MCF 10A (cell line): ENCODE measurements around the gene ARHGAP4. TPM values are rescaled to one million over a fixed set of nuclear protein-coding genes. Genes with fewer than 3 reads are reported as not detected.

ENCODE experiments used
- BruUV-seq: library from RNA; stranded (reverse); fragments of 400-500 nt; replicated peaks from 2 replicates; lab custom pipeline; 2021; lab: Mats Ljungman, UMichigan
- CTCF ChIA-PET: fragments of 300-600 bp; sonication (Branson Sonifier 250); formaldehyde crosslinking; extraction: SDS; loops from one replicate; lab custom pipeline; 2021; ENCODE audit warnings: antibody characterized with exemption, inconsistent platforms; lab: Yijun Ruan, JAX
- POLR2A ChIA-PET: fragments of 300-600, 350-650 bp; sonication (Branson Sonifier 250); formaldehyde crosslinking; extraction: SDS; loops from one replicate; lab custom pipeline; 2020; ENCODE audit warnings: antibody characterized with exemption, inconsistent platforms; lab: Yijun Ruan, JAX
- DNase-seq: peaks from one replicate; pipeline ENCODE4 v3.0.0-alpha.2; 2018; ENCODE audit not compliant: unreplicated experiment
- H3K27ac Mint-ChIP-seq: one replicate; pipeline ENCODE4 v1.8.0; 2022; ENCODE audit warnings: mild to moderate bottlenecking, low read depth, mixed read lengths; ENCODE audit not compliant: unreplicated experiment
- H3K27me3 Mint-ChIP-seq: one replicate; pipeline ENCODE4 v1.8.0; 2022; ENCODE audit warnings: mixed read lengths; ENCODE audit not compliant: insufficient read depth, unreplicated experiment
- H3K36me3 Mint-ChIP-seq: one replicate; pipeline ENCODE4 v1.8.0; 2022; ENCODE audit warnings: mild to moderate bottlenecking, moderate library complexity, mixed read lengths; ENCODE audit not compliant: insufficient read depth, unreplicated experiment
- H3K4me1 Mint-ChIP-seq: one replicate; pipeline ENCODE4 v1.8.0; 2022; ENCODE audit warnings: mixed read lengths; ENCODE audit not compliant: insufficient read depth, unreplicated experiment
- H3K4me3 Mint-ChIP-seq: one replicate; pipeline ENCODE4 v1.8.0; 2022; ENCODE audit warnings: mild to moderate bottlenecking, moderate library complexity, mixed read lengths; ENCODE audit not compliant: unreplicated experiment
- H3K9me3 Mint-ChIP-seq: one replicate; pipeline ENCODE4 v1.8.0; 2022; ENCODE audit warnings: mixed read lengths; ENCODE audit not compliant: unreplicated experiment
- CTCF ChIP-seq: fragments of 200-600 bp; IDR thresholded peaks from one replicate; pipeline ENCODE4 v1.8.0; 2022; ENCODE audit warnings: antibody characterized with exemption, mild to moderate bottlenecking; ENCODE audit not compliant: unreplicated experiment
- intact Hi-C: fragments of 100-400 bp; cut with micrococcal nuclease; formaldehyde crosslinking; loops from 2 replicates; pipeline ENCODE4 v1.14.1; 2022
- total RNA-seq: library from RNA; stranded (reverse); gene quantifications from 2 replicates; pipeline ENCODE4 v1.2.3, GENCODE V29; 2022

The ARHGAP4 gene
- total RNA-seq, 1 experiment from 2014 or later, result 2.3 TPM

GRCh38 chrX:153866302-153867019 is 59.6 kb downstream of the ARHGAP4 start:
- H3K9me3 Mint-ChIP-seq, result no peaks in the 10 kb centered on the region
- DNase-seq, result no peak
- CTCF ChIA-PET, result interaction anchor here (0.6 kb wide), 1 partner anchor 79 kb away, joined by 3 read pairs; no protein-coding TSS in a partner anchor
- BruUV-seq, result no TSS peak
- H3K27me3 Mint-ChIP-seq, result no peaks in the 10 kb centered on the region
- TF ChIP-seq CTCF, result no peak
- peaks cover 7% of the 10 kb centered on the region for H3K36me3 Mint-ChIP-seq
- H3K27ac Mint-ChIP-seq, result no peak overlapping the region
- intact Hi-C loops, result no loop called here
- POLR2A ChIA-PET, result no interaction called here
- no peaks in the 10 kb centered on the region for H3K4me1 Mint-ChIP-seq
- H3K4me3 Mint-ChIP-seq, result no peak overlapping the region

GRCh38 chrX:153865685-153866084 is 60.4 kb downstream of the ARHGAP4 start:
- POLR2A ChIA-PET, result no interaction called here
- intact Hi-C loops, result no loop called here
- Mint-ChIP-seq H3K27me3 (peaks cover 5% of the 10 kb centered on the region), H3K4me1 (no peaks in the 10 kb centered on the region), H3K36me3 (peaks cover 7% of the 10 kb centered on the region), H3K4me3 (no peak overlapping the region), H3K27ac (no peak overlapping the region), H3K9me3 (no peaks in the 10 kb centered on the region)
- TF ChIP-seq CTCF, result no peak
- CTCF ChIA-PET, result no interaction called here
- BruUV-seq, result no TSS peak
- DNase-seq, result no peak

- ChIA-PET CTCF (no interaction called here), POLR2A (no interaction called here)
- intact Hi-C loops, result no loop called here
- DNase-seq, result no peak
- peaks cover 7% of the 10 kb centered on the region for H3K36me3 Mint-ChIP-seq
- H3K4me3 Mint-ChIP-seq, result no peak overlapping the region
- no peak for TF ChIP-seq CTCF
- no TSS peak for BruUV-seq
- no peak overlapping the region for H3K27ac Mint-ChIP-seq
- H3K4me1 Mint-ChIP-seq, result no peaks in the 10 kb centered on the region
- H3K9me3 Mint-ChIP-seq, result no peaks in the 10 kb centered on the region
- peaks cover 9% of the 10 kb centered on the region for H3K27me3 Mint-ChIP-seq
These were observed 60.8 kb downstream of the ARHGAP4 start for GRCh38 chrX:153865321-153865580.

GRCh38 chrX:153864561-153865320 is 61.3 kb downstream of the ARHGAP4 start:
- peaks cover 14% of the 10 kb centered on the region for H3K27me3 Mint-ChIP-seq
- H3K27ac Mint-ChIP-seq, result no peak overlapping the region
- ChIA-PET CTCF (no interaction called here), POLR2A (no interaction called here)
- H3K9me3 Mint-ChIP-seq, result peaks cover under 1% of the 10 kb centered on the region
- no peaks in the 10 kb centered on the region for H3K4me1 Mint-ChIP-seq
- no TSS peak for BruUV-seq
- no peak overlapping the region for H3K4me3 Mint-ChIP-seq
- peaks cover 7% of the 10 kb centered on the region for H3K36me3 Mint-ChIP-seq
- no peak for TF ChIP-seq CTCF
- intact Hi-C loops, result no loop called here
- no peak for DNase-seq
